Fibroblast of skin of right biceps (primary cell): Measurements from ENCODE around the gene SLC22A12.
A peak's percentile ranks its signal among the peaks of the same experiment; 100 is the strongest.

ENCODE experiments used
- DNase-seq: peaks from one replicate; pipeline ENCODE4 v3.0.0-alpha.2; 2013

The SLC22A12 gene

DNA sequence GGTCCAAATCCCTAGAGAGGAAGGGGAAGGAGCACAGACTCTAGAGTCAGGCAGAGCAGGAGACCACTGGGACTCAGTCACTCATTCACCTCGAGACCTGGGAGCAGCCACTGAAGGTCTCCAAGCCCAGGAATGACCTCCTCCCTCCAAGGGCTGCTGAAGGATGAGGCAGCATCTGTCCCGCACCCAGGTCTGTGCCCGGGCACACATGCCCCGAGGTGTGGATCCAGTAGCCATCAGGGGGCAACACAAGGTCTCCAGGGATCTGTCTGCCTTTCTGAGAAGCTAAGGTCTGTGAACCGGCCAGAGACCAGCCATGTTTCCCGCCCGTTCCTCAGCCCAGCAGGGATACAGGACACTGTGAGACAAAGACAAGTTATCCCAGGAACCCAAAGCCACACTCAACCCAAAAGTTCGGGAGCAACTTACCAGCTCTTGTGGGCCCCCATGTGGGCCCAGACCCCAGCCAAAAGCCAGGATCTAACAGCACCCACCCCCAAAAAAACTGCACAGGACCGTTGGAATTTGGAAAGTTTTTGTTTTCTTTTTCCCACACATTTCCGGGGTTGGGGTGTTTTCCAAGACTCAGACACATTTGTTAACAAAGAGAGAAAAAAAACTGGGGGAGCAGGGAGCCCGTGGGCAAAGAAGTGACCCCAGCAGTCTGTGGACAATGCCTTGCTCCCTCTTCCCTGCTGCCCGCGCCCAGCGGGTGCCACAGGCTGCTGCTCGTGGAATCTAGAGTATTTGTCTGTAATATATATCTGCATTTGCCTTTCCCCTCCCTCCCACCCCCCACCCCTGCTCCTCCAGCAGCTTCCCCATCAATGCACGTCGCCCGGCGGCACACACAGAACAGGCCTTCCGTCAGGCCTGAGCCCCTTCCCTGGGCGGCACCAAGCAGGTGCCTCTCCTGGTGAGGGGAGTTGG is 14.9 kb downstream of the SLC22A12 start:
- no peak for DNase-seq

DNA sequence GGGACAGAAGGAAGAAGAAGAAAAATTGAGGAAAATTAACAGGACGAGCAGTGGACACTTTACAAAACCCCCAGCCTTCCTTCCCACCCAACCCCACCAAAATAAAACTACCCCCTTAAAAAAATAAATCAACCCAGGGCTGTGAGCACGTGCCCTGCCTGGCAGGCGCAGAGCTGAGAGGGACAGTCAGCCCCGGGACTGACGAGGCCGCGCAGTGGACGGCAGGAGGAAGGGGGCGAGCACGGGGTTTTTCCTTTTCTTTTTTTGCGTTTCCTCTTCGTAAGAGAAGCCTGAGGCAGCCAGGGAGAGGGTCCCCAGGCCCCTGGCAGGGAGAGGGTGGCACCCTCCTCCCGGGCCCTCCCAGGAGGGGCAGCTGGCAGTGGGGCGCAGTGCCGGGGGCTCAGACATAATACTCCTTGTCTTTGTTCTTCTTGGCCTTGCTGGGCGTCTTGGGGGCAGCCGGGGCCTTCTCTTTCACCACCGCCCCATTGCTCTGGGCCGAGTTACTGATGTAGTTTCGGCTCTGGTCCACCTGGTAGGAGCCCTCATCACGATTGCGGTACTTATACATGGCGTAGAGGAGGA is 15.9 kb downstream of the SLC22A12 start:
- DNase-seq, result no peak

DNA sequence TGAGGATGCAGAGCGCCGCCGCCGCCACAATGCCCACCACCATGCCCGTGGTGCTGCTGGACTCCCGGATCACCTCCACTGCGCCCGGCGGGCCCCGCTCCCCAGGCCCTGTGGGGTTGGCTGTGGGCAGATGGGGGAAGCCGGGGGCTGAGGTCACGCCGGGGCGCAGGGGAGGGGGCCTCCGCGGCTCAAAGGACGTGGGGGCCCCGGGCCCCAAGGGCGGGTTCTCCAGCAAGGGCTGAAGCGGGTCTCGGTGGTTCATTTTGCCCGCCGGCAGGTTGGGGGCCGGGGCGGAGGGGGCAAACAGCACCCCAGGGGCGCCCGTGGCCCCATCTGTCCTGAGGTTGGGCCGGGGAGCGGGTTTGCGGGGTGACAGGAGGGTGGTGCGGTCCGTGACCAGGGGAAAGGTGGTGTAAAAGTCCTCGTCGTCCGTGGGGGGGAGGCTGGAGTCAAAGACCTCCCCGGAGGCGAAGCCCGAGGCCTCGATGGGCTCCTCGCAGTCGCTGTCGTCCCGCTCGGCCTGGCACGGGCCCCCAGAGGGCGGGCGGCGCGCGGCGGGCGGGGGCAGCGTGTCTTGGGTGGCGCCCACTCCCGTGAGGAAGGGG is 16.5 kb downstream of the SLC22A12 start:
- DNase-seq, result no peak

DNA sequence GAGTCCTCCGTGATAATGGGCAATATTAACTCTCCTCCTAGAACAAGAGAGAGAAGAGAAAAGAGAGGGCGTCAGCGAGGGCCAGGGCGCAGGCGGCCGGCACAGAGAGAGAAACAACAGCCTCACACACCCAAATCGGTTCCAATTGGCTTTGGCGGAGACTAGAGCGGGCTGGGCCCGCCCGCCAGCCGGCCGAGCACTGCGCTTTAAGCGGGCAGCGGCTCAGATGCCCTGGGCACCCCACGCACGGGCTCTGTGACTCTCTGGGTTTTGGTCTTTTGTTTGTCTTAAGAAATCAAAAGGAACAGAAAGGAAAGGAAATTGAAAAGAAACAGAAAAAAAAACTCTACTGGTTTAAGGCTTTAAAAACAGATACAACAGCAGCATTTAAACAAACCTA is 17.0 kb downstream of the SLC22A12 start:
- DNase-seq, result peak; percentile 3

DNA sequence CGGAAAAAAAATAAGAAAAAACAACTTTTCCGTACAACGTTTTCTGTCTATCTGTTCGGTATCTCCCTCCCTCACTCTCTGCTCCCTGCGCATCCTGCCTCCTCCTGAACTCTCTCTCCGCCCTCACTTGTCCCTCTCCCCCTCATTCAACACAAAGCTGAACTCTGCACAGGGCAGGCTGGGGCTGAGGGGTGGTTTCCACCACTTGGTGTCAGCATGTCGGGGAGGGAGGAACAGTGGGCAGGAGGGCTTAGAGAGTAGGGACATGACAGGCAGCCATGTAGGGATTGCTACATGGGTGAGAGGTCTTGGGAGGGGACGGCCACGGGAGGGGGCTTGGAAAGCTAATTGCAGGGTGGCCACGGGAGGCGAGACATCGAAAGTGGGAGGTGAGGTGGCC is 17.6 kb downstream of the SLC22A12 start:
- no peak for DNase-seq

DNA sequence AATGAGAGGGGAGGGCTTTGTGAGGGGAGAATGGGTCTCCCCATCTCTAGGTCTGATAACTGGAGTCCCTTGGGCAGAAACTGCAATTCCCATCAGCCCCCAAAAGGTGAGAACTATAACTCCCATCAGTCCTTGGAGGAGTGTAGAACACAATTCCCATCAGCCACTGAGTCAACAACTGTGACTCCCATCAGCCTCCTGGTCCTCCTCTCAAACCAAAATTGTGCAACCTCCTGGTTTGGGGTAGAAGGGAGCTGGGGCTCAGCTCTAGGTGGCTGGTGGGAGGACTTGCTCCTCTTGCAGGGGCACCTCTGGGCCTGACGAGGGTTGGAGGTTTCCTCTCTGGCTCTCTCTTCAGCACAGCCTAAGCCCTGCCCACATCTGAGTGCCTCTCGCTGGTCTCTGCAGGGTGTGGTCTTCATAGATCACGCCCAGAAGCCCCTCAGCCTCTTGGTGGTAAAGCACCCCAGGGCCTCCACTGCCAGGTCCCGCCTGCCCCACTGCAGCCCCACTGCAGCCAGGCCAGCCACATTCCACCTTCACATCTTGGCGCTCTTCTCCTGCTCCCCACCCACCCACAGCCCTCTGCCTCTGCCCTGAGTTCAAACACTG is 18.5 kb downstream of the SLC22A12 start:
- no peak for DNase-seq

DNA sequence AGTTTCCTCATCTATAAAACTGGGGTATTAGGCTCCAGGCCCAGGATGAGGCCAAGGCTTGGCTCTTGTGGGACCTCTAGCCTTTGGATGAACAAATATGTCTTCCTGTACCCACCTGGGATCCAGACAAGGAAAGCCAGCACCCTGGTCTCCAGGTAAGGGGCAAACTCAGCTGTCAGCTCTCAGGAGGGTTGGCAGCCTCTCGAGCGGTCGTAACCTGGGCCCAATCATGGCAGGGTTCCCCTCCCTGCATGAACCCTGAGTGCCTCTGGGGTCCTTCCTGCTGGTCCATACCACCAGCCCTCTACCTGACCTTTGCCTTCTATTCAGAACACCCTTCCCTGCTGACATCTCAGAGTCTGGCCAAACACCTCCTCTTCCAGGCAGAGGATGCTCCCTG is 19.6 kb downstream of the SLC22A12 start:
- DNase-seq, result no peak

DNA sequence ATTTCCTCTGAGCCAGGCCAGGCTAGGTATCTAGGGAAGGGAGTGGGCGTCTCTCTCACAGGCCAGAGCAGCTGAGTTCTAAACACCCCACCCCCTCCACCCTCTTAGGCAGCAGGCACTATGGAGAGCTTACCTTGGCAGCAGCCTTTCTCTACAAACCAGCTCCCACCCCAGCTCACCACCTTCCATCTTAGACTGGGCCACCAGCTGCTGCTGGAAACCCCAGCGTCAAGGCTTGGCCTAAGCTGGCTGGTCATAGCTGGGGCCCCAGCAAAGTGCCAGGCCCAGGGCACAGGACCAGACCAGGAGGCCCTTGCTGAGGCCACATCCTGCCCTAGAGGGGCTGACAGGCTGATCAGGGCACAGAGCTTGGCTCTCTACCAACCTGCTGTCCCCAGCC is 20.2 kb downstream of the SLC22A12 start:
- DNase-seq, result no peak

DNA sequence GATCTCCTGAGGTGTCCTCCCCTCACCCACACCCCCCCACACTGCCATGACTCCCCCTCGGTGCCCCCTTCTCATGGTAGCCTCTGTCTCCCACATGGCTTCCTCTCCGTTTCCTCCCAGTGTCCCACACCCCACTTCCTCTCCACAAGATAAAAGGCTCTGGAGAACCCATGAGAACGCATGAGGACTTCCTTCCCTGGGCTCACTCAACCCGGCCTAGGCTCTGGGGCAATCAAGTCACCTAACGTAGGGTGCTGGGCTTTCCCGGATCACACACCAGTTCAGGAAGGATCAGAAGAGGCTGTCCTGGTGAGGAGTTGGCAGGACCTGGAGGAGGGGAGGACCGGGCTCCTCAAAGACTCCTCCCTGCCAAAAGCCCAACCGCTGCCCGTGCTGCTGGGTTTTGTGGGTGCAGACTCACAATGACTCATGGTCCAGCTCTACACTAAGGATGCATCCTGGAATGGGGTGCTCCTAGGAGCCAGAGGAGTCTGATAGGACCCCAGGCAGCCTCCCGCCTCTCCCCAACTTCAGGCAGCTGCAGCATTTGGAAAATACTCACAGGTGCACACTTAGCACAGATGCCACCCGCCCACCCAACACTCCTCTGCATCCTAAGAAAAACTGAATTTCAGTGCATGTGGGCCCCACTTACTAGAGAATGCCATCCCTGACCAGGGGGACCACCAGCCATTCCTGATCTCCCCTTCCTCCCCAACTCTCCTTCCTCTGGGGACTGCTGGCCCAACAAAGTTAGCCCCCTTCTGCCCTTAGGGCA is 21.0 kb downstream of the SLC22A12 start:
- no peak for DNase-seq

DNA sequence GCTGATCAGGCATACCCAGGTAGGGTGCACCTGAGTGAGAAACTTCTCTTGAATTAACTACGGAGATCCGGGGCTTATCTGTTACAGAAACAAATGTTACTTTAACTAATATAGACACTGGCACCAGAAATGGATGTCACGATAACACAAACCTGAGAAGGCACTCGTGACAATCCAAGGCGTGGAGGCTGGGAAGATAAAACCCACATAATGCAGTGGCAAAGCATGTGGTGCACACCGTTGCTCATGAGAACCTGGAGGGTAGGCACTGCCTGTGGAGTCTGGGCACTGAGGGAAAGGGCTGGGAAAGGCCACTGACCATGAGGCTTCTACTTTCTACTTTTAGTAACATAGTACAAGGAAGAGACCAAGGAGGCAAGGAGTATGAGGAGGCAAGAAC is 22.6 kb downstream of the SLC22A12 start:
- DNase-seq, result no peak

DNA sequence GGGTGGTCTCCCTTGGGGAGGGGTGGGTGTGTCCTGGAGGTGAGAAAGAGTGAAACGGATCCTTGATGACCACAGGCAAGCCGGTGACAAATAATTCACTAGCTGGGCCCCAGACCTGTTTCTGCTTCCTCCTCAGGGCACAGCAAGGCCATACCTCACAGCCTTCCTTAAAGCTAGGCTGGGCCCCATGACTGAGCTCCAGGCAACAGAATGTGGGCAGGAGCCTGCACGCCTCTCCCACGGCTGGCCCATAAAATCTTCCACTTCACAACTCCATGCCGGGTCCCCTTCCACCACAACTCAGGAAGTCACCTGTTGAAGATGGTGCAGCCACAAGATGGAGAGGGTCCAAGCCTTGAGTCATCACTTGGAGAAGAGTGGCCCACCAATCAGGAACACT is 23.9 kb downstream of the SLC22A12 start:
- DNase-seq, result no peak

DNA sequence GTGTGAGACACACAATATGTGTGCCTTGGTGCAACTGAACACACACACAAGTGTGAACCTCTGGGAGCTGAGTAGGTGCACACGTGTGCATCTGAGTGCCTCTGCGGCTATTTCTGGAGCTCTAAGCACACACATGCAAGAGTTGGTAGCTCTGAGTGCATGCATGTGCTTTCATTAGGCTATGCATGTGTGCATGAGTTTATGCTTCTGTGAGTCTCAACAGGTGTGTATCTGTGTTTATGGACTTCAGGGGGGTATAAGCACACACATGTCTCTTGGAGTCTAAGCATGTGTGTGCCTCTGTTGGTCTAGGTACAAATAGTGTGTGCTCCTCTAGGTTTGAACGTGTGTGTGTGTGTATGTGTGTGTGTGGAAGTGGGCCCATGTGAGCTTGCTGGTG is 25.8 kb downstream of the SLC22A12 start:
- DNase-seq, result no peak

DNA sequence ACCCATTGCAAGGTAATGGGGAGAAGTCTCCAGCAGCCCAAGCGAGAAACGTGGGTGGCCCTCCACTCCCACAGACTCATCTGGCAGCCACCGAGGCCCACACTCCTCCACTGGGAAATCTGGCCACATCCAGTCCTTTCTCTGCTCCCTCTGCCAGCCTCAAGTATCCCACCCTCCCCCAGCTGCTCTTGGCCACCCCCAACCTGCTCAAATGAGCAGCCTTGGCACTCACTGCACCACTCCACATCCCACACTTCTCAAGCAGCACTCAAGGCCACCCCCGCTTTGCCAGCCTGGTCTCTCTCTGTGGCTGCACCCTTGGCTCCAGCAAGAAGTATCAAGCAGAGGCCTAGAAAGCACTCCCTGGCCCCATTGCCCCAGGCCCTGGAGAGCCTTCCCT is 28.2 kb downstream of the SLC22A12 start:
- no peak for DNase-seq

DNA sequence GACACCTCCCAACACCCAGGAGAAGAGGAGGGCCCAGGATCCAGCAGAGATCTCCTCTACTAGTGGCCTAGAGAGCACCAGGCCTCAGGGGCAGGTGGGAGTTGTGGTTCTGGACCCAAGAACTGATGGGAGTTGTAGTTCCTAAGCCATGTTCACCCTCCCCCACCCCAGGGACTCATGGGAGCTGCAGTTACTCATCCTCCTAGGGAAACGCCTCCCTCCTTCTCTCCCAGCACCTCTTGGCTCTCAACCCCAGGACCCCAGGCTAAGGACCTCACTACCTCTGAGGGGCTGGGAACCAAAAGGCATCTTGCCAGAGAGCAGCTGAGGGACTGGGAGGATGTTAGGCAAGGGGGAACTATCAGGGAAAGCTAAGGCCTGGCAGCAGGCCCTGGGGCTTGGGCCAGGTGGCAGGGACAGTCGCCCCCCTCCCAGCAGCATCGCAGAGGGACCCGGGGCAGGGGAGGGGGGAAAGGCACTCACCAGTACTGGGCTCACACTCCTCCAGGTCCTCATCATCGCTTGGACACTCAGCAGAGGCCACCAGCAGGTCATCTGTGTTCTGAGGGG is 28.9 kb downstream of the SLC22A12 start:
- DNase-seq, result peak; percentile 69

DNA sequence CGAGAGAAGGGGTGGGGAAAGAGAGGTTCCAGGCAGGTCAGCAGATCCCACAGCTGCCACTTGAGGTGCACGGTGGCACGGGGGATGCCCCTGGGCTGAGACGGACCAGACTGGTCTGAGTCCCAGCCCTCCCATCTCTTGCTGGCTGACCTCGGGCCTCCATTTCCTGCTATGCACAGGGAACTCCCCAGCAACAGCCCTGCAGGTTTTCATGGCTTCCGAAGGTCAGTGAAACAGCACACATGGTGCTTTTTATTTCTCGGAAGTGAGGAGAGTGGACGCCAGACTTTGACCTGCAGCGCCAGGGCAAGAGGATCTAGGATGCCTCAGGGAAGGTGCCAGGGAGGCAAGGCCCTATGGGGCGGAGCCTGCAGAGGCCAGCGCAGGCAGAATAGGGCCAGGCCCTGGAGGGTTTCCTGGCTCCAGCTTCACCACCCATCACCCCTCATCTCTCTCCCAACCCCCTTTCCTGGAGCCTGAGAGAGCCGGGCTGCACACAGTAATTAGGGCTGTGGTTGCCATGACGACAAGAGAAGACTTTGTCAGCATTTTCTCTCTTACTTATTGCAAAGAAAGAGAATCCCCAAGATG is 29.5 kb downstream of the SLC22A12 start:
- DNase-seq, result peak; percentile 39

DNA sequence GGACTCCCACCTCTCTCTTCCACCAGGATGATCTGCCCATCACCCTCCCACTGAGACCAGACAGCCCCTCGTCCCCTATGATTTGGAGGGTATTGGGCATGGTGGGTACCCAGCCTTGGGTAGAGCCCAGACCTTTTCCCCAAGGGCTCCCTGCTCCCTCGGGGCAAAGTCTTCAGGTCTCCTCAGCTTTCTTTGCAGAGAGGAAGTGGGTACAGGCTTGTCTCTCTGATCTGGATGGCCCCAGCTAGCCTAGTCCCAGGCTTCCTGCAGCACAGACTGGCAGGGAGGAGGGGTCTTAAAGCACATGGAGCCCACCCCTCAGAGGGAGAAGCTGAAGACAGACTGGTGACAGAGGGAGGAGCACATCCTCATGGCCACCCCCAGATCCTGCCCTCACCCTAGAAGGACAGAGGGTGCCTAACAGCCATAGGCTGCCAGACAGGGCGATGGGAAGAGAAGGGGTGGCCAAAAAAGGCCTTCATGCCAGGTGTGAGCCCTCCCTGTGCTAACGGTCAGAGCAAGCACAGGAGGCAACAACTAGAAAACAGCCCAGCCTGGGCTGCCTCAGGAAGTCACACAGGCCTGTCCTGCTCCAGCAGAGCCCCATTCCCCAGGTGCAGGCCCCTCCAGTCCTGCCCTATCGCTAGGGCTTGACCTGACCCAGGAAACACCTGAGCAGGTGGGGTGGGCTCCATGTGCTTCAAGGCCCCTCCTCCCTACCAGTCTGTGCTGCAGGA is 30.4 kb downstream of the SLC22A12 start:
- no peak for DNase-seq

DNA sequence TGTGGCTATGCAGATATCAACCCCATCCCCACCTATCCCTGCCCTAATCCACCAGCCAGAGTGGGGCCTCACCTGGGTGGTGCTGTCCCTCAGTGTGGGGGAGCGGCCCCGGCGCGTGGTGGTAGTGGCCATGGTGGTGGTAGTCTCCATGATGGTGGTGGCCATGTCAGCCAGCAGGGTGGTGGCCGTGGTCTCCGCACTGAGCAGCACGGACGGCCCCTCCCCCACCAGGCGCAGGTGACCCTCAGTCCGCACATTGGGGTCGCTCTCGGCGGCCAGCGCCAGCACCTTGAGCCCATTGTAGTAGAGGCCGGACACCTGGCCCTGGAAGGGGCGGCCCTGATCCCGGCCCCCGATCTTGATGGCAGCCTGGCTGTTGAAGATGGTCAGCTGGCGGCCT is 31.7 kb downstream of the SLC22A12 start:
- DNase-seq, result no peak

DNA sequence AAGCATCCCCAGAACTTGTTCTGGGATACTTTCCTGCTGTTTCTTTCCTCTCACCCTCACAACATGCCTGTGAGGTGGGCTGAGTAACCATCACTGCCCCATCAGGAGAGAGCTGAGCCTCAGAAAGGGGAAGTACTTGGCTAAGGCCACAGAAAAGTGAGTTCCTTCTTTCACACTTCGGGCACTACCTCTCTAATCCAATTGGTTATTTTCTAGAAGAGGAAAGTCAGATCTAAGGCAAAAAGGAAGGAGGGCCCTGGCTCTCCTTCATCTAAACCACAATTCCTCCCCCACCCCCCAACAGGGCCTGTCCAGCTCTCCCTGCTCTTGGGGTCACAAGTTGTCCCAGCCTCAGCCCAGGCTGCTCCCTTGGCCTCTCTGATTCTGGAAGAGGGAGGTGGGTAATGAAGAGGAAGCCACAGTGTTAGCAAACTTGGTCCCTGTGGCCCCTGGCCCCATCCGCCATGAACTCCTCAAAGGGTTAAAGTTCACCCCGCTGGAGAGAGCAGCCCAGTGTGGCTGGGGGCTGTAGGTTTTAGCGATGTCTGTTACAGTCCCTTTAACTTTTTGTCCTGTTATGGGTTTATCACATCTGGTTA is 34.0 kb downstream of the SLC22A12 start:
- no peak for DNase-seq

DNA sequence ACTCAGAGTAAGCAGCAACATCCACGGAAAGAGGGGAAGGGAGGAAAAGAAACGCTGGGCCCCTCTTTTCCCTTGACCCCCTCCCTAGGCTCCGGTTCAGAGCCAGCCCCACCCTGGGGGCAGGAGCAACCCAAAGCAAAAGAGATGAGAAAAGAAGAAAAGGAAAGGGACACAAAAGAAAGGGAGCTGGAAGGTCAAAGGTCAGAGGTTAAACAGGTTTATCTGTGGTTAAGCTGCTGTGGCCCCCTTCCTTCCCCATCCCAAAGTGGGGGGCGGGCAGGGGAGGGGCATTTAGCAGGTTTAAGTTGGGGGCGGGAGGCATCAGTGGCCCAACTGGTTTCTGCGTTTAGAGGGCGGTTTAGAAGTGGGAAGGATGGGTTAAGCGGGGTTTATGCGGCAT is 35.6 kb downstream of the SLC22A12 start:
- no peak for DNase-seq

DNA sequence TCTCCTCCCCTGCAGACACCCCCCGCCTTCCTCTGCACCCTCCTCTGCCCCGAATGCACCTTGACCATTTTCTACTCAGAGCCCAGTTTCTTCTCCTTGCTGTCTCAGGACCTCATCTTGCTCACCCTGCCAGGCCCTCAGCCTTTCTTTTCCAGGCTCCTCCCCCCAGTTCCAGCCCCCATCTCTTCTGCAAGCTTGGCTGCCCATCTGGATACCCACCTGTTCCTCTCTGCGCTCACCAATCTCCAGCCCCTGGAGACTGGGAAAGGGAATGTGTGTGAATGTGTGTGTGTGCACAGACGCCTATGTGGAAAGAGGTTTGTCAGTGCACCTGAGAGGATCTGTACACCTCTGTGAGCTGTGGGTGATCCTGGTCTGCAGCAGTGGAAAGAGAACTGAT is 36.4 kb downstream of the SLC22A12 start:
- no peak for DNase-seq

DNA sequence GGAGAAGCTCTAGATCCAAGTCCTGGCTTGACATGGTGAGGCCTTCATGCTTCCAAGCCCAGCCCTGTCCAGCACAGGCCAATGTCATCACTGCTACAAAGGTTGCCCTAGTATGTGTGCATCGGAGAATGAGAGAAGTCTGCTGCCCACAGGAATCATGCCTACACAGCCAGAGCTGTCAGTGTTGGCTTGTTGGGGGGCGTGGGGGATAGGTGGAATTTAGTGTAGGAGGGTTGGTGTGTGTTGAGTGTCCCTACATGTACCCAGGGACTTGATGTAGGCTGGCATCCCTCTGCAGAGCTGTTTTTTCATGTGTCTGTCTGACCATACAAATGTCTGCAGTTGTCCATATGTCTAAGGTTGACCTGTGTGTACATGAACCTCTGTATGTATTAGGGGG is 37.6 kb downstream of the SLC22A12 start:
- DNase-seq, result no peak
